GM12875 (cell line): ENCODE measurements around the gene VCL.

Source experiments
- H3K4me3 ChIP-seq: one replicate; pipeline ENCODE4 v1.5.1; 2011; ENCODE audit warnings: low read depth, low read length, control low read depth
- TF ChIP-seq, protein P1 (sequence below): IDR thresholded peaks from 2 replicates; pipeline ENCODE4 v1.5.1; 2011; ENCODE audit warnings: low read depth, mild to moderate bottlenecking, control low read depth, inconsistent platforms, low read length, moderate library complexity, borderline replicate concordance; ENCODE audit not compliant: insufficient read depth

VCL gene

DNA sequence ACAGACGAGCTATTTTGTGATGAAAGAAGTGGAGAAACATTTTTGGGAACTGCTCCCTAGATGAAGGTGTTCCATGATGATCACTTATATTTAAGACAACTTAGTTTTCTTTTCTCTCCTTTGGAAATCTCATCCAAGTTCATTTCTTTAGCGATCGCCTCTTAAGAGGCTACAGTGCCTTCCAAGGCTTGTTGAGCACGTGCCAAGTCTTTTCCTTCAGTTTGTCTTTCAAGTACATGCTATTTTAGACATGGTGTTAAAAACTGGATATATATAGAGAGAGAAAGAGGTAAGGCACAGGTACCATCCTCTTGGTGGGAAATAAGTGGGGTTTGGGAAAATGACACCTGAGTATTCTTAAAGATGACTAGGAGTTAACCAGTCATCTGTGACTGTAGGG is 155.8 kb downstream of the VCL start:
- TF ChIP-seq, protein P1, sequence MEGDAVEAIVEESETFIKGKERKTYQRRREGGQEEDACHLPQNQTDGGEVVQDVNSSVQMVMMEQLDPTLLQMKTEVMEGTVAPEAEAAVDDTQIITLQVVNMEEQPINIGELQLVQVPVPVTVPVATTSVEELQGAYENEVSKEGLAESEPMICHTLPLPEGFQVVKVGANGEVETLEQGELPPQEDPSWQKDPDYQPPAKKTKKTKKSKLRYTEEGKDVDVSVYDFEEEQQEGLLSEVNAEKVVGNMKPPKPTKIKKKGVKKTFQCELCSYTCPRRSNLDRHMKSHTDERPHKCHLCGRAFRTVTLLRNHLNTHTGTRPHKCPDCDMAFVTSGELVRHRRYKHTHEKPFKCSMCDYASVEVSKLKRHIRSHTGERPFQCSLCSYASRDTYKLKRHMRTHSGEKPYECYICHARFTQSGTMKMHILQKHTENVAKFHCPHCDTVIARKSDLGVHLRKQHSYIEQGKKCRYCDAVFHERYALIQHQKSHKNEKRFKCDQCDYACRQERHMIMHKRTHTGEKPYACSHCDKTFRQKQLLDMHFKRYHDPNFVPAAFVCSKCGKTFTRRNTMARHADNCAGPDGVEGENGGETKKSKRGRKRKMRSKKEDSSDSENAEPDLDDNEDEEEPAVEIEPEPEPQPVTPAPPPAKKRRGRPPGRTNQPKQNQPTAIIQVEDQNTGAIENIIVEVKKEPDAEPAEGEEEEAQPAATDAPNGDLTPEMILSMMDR, result no peak
- no peak overlapping the region for H3K4me3 ChIP-seq

DNA sequence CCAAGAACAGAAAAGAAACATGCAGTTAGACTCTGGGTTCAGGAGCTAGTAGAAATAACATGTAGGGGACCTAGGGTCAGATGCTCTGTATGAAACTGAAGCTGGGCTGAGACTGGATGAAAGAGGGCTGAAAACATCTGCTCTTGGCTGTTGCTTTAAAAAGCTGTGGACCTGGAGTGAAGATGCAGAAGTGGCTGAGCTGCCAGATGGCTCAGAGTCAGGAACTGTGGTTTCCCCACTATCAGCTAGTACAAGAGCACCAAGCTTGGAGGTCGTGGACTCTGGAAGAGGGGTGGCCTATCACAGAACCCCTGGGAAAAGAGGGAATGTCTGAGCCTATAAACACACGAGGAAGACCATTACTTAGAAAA is 159.0 kb downstream of the VCL start:
- H3K4me3 ChIP-seq, result no peak overlapping the region
- TF ChIP-seq, protein P1, result no peak

DNA sequence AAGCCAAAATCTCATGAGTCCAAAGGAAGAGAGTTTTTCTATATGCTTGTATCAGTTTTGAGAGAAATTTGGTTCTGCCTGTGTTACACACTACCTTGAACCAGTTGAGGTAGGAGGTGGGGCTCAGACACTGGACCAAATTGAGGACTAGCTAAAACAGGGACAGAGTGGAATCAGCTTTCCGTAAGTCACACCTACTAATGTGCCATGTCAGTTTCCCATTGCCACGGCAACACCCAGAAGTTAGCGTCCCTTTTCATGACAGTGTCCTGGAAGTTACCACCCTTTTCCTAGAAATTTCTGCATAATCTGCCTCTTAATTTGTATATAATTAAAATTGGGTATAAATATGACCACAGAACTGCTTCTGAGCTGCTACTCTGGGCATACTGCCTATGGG is 162.1 kb downstream of the VCL start:
- TF ChIP-seq, protein P1, result no peak

DNA sequence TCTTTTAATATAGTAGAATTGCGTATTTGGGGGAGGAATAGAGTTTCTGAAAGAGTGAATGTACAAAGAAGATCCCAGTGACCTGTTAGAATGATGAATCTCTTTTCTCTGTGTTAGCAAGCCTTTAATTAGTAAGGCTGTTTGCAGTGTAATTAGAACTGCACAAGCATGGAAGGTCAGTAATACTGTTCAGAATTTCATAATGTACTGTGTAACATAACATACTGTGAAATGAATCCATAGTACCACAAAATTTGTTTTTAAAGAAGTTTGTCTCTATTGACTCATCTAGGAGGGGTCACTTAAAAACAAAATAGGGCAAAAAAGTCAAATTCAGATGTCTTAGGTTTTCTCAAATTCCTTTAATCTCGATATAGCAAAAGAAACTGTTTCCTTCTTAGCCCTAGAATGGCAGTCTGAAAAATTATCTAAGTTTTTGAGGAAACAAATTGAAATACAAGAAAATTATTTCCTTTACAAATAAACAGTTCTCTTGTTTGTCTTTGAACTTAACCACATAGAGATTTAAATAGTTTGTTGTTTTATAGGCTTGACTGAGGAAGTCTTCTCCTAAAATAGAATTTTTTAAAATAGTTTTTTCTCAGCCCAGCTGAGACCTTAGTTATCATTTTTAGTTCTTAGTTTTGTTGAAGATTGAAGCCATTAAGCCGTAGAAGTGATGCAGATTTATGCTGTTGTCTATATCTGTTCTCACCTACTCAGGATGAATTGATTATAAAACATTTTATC is 165.6 kb downstream of the VCL start:
- TF ChIP-seq, protein P1, result no peak
- no peak overlapping the region for H3K4me3 ChIP-seq

More for the DNA sequence above, 162.1 kb downstream of the VCL start:
- H3K4me3 ChIP-seq, result no peak overlapping the region

DNA sequence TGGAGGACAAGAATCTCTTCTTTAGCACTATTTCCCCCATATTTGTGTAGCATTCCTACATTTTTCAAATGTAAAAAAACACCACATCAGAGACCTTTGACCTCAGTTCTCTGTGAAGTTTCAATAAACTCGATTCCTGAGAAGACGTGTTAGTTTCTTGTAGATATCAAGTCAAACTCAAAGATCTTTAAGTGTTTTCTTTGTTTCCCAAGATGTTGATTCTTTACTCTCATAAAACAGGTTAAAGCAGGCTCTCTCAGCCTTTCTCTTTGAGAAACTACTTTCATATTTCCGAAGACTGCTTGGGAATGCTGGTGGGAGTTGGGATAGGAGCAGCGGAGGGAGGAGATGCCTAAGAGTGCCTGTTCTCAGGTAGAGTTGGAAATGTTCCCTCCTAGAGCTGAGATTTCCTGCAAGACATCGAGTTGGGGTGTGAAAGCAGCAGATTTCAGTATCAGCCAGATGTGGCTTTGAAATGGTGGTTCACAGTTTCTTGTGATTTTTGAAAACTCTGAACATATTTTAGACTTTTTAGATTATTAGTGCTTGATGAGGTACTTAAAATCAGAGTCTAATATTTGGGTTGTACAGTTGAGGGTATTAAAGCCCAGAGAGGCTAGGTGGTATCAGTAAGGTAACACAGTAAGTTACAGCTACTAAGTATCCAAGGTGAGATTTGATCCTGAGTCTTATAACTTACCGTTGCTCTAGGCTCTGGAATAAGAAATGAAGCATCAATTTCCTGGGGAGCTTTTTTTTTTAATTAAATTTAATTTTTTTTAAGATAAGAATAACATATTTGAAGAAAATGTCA is 167.0 kb downstream of the VCL start:
- TF ChIP-seq, protein P1, result no peak
- no peak overlapping the region for H3K4me3 ChIP-seq

DNA sequence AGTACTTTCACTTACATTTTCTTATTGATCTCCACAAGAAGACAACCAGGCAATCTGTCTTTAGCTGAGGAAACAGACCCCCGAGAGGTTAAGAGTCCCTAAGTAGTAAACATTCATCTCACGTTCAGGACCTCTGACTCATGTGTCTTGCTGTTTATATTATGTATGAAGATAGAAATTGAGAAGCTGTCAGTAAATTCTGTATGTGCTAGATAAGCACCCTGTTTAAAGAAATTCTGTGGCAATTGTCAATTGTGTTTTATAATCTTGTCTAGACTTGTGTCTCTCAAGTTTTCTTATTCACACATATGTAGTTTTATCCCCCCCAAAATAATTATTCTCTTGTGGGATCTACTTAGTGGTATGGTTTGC is 167.6 kb downstream of the VCL start:
- TF ChIP-seq, protein P1, result no peak
- H3K4me3 ChIP-seq, result no peak overlapping the region

DNA sequence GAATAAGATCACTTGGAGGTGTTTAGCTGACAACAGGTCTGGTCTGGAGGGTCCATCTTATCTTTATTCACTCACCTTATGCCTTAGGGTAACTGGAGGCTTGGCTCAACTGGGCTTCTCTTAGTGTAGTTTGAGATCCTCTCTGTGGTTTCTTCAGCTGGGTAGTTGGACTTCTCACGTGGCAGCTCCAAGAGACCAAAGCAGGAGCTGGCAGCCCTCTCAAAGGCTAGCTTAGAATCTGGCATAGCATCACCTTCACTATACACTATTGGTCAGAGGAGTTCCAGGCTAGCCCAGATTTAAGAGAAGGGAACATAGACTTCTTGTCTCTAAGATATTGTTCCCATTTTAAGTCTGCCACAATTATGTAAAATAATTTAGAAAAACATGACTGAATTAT is 169.5 kb downstream of the VCL start:
- no peak overlapping the region for H3K4me3 ChIP-seq
- TF ChIP-seq, protein P1, result no peak
